Duodenal mucosa (tissue), 2 donors: ENCODE measurements around the gene APLP2.

Experiments
- H3K27ac ChIP-seq: one replicate; pipeline ENCODE4 v1.7.0; 2013; ENCODE audit warnings: low read depth, low read length
- H3K27me3 ChIP-seq, 2 donors: one replicate each; pipeline ENCODE4 v1.7.0; 2013; ENCODE audit warnings: low read length in 2 of 2, control low read depth in 1 of 2; ENCODE audit not compliant: insufficient read depth in 2 of 2, control insufficient read depth in 1 of 2
- H3K36me3 ChIP-seq, 2 donors: one replicate each; pipeline ENCODE4 v1.7.0; 2013; ENCODE audit warnings: low read length in 2 of 2, control low read depth in 1 of 2; ENCODE audit not compliant: insufficient read depth in 2 of 2, control insufficient read depth in 1 of 2
- H3K4me1 ChIP-seq, 2 donors: one replicate each; pipeline ENCODE4 v1.7.0; 2013; ENCODE audit warnings: low read length in 2 of 2, control low read depth in 1 of 2; ENCODE audit not compliant: insufficient read depth in 2 of 2, control insufficient read depth in 1 of 2
- H3K4me3 ChIP-seq, 2 donors: one replicate each; pipeline ENCODE4 v1.7.0; 2013; ENCODE audit warnings: low read length in 2 of 2, low read depth in 1 of 2
- H3K9ac ChIP-seq, 2 donors: one replicate each; pipeline ENCODE4 v1.7.0; 2013; ENCODE audit warnings: low read length in 2 of 2, low read depth in 1 of 2
- H3K9me3 ChIP-seq, 2 donors: one replicate each; pipeline ENCODE4 v1.7.0; 2013; ENCODE audit warnings: low read length in 2 of 2, control low read depth in 1 of 2; ENCODE audit not compliant: control insufficient read depth in 1 of 2

APLP2 gene

GRCh38 chr11:130052567-130052966 is 17.1 kb upstream of the APLP2 start:
- Histone ChIP-seq H3K27me3 (no peaks in the 10 kb centered on the region), H3K9me3 (peaks cover 0 to 4% of the 10 kb centered on the region in 2 donors), H3K4me1 (peaks cover 7 to 11% of the 10 kb centered on the region in 2 donors), H3K9ac (no peak overlapping the region), H3K4me3 (no peak overlapping the region), H3K27ac (no peak overlapping the region), H3K36me3 (no peaks in the 10 kb centered on the region)

DNA sequence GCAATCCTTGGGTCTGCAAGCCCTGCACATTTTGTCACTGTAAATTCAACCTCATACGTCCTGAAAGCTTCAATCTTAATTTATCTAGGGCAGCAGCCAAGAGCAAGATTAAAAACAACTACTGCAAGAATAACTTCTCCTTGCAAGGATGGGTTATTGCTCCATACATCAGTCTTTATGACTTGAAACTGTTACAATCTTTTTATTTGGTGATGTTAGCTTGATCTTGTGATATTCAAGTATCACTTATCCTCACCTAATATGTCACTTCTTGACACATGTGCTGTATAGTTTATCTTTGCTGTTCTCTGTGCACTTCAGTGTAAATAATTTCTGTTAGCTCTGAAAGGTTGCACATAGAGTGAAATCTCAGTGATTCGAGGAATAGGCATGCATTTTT is 14.7 kb upstream of the APLP2 start:
- Histone ChIP-seq H3K27ac (no peak overlapping the region), H3K4me3 (no peak overlapping the region), H3K9me3 (peaks cover 0 to 4% of the 10 kb centered on the region in 2 donors), H3K4me1 (peaks cover 5 to 7% of the 10 kb centered on the region in 2 donors), H3K27me3 (no peaks in the 10 kb centered on the region), H3K36me3 (no peaks in the 10 kb centered on the region), H3K9ac (no peak overlapping the region)

DNA sequence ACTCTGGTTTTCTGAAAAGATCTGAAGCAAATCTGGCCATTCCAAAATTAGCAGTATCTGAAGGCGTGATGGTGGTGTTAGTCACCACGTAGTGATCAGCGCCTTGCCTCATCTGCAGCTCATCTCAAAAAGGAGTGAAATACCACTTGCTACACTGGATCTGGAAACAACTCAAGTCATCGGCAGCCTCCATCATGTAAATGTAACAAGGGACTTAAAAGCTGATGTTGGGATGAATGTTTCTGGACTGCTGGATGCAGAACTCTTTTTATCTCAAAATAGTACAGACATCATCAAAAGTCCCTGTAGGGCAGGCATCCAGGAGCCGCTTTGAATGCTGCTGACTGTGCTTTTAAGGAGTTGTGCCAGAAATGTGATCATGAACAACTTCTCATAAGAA is 14.1 kb upstream of the APLP2 start:
- H3K27me3 ChIP-seq: no peaks in the 10 kb centered on the region
- H3K27ac ChIP-seq: no peak overlapping the region
- no peak overlapping the region for H3K9ac ChIP-seq
- H3K36me3 ChIP-seq: no peaks in the 10 kb centered on the region
- peaks cover 0 to 7% of the 10 kb centered on the region in 2 donors for H3K4me1 ChIP-seq
- H3K4me3 ChIP-seq: no peak overlapping the region
- peaks cover 0 to 4% of the 10 kb centered on the region in 2 donors for H3K9me3 ChIP-seq

- Histone ChIP-seq H3K27ac (no peak overlapping the region), H3K4me1 (no peaks in the 10 kb centered on the region), H3K4me3 (no peak overlapping the region), H3K9ac (no peak overlapping the region), H3K27me3 (no peaks in the 10 kb centered on the region), H3K36me3 (no peaks in the 10 kb centered on the region), H3K9me3 (no peaks in the 10 kb centered on the region)
Observed at GRCh38 chr11:130061017-130061416, 8.7 kb upstream of the APLP2 start.

DNA sequence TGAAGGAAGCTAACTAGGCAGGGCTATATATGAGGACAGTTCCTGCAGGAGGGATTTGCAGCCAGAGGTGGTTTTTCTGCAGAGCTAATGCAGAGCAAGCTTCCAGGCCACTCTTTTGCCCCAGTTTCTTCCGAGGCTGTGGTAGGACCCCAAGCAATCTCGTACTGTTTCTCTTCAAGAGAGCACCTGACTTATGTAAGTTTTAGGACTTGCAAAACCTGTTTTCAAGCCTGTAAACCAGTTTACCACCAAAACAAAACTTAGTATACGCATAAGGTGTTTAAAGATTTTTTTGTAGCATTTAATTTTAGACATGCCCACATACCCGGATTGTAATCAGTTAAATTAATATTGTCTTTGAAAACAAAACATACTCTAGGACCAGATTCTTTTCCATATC is 7.7 kb upstream of the APLP2 start:
- no peak overlapping the region for H3K4me3 ChIP-seq
- no peaks in the 10 kb centered on the region for H3K9me3 ChIP-seq
- no peak overlapping the region for H3K27ac ChIP-seq
- H3K9ac ChIP-seq: no peak overlapping the region
- H3K27me3 ChIP-seq: no peaks in the 10 kb centered on the region
- peaks cover 0 to 5% of the 10 kb centered on the region in 2 donors for H3K4me1 ChIP-seq
- H3K36me3 ChIP-seq: no peaks in the 10 kb centered on the region

DNA sequence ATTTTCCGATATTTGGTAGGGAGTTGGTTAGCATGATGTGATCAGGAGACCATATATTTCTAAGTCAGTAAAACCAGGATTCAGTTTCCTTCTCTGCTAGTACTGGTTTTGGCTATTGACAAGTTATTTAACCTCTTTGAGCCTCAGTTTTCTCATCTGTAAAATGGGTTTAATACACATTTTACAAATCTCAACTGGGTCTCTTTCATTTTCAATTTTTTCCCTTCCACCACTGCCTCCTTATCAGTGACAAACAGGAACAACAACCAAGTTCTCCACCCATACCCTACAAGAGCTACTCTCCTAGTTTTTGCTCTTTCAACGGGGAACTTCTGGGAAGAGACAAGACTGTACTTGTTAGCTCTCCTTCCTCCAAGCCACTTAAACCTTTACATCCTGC is 6.2 kb upstream of the APLP2 start:
- Histone ChIP-seq H3K4me3 (no peak overlapping the region), H3K9ac (no peak overlapping the region), H3K27me3 (no peaks in the 10 kb centered on the region), H3K27ac (no peak overlapping the region), H3K4me1 (peaks cover 6 to 9% of the 10 kb centered on the region in 2 donors), H3K36me3 (no peaks in the 10 kb centered on the region), H3K9me3 (no peaks in the 10 kb centered on the region)

DNA sequence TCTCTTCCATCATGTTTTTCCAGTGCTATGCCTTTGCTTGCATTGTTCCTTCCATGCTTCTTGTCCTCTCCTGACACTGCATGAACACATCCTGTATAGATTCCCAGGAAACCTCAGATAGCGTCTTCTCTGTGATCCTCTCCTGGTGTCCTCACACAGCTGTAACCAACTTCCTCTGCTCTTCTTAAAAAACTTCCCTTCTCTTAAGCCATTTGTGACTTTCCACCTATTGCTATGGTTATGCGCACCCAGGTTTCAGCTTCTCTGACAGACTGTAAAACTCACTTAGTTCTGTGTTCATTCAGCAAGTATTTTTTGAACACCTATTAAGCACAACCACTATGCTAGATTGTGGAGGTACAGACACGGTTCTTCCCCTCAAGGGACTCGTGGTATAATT is 5.1 kb upstream of the APLP2 start:
- Histone ChIP-seq H3K4me1 (peaks cover 12 to 13% of the 10 kb centered on the region in 2 donors), H3K36me3 (no peaks in the 10 kb centered on the region), H3K9ac (no peak overlapping the region), H3K27me3 (no peaks in the 10 kb centered on the region), H3K9me3 (no peaks in the 10 kb centered on the region), H3K4me3 (no peak overlapping the region), H3K27ac (no peak overlapping the region)

- Histone ChIP-seq H3K9me3 (no peaks in the 10 kb centered on the region), H3K4me1 (peaks cover 15% of the 10 kb centered on the region in 2 donors), H3K9ac (no peak overlapping the region), H3K36me3 (no peaks in the 10 kb centered on the region), H3K27ac (no peak overlapping the region), H3K27me3 (no peaks in the 10 kb centered on the region), H3K4me3 (no peak overlapping the region)
Observed at GRCh38 chr11:130066338-130066737, 3.4 kb upstream of the APLP2 start.

GRCh38 chr11:130068546-130068985 is 1.1 kb upstream of the APLP2 start:
- Histone ChIP-seq H3K4me3 (peak overlapping the region; percentile 66 to 90), H3K36me3 (no peaks in the 10 kb centered on the region), H3K27me3 (no peaks in the 10 kb centered on the region), H3K9me3 (no peaks in the 10 kb centered on the region), H3K9ac (peak overlapping the region; percentile 67 to 85), H3K4me1 (peaks cover 26 to 29% of the 10 kb centered on the region in 2 donors), H3K27ac (peak overlapping the region; percentile 90)

- peaks cover 26 to 29% of the 10 kb centered on the region in 2 donors for H3K4me1 ChIP-seq
- H3K4me3 ChIP-seq: peak overlapping the region; percentile 66 to 90
- peak overlapping the region; percentile 67 to 85 for H3K9ac ChIP-seq
- H3K9me3 ChIP-seq: no peaks in the 10 kb centered on the region
- no peaks in the 10 kb centered on the region for H3K36me3 ChIP-seq
- H3K27me3 ChIP-seq: no peaks in the 10 kb centered on the region
- peak overlapping the region; percentile 90 for H3K27ac ChIP-seq
Observed at GRCh38 chr11:130068986-130069658, 572 bp upstream of the APLP2 start.
